Endodermal cell (in vitro differentiated cells): ENCODE results near the gene ALX1. TPM values are rescaled to one million over a fixed set of nuclear protein-coding genes. Genes with fewer than 3 reads are reported as not detected.

Experiments
- DNase-seq: peaks from one replicate; pipeline ENCODE4 v3.0.0-alpha.2; 2017
- H3K27ac ChIP-seq: 2 replicates; pipeline ENCODE4 v1.5.1; 2013; ENCODE audit warnings: mild to moderate bottlenecking, low read depth, low read length, moderate library complexity
- H3K27me3 ChIP-seq: 2 replicates; pipeline ENCODE4 v1.6.1; 2013; ENCODE audit warnings: mild to moderate bottlenecking, low read length, moderate library complexity; ENCODE audit not compliant: insufficient read depth, control insufficient read depth, poor library complexity, severe bottlenecking
- H3K36me3 ChIP-seq: 2 replicates; pipeline ENCODE4 v1.7.0; 2013; ENCODE audit warnings: mild to moderate bottlenecking, low read length, moderate library complexity; ENCODE audit not compliant: control insufficient read depth, insufficient read depth
- H3K4me1 ChIP-seq: one replicate; pipeline ENCODE4 v1.7.0; 2013; ENCODE audit warnings: low read length; ENCODE audit not compliant: control insufficient read depth, insufficient read depth
- H3K4me3 ChIP-seq: 2 replicates; pipeline ENCODE4 v1.5.1; 2013; ENCODE audit warnings: mild to moderate bottlenecking, low read length, moderate library complexity
- H3K9ac ChIP-seq: 2 replicates; pipeline ENCODE4 v1.6.1; 2013; ENCODE audit warnings: mild to moderate bottlenecking, low read length, moderate library complexity; ENCODE audit not compliant: poor library complexity, severe bottlenecking; ENCODE audit errors: extremely low read depth
- H3K9me3 ChIP-seq: 2 replicates; pipeline ENCODE4 v1.6.1; 2013; ENCODE audit warnings: mild to moderate bottlenecking, low read length, moderate library complexity; ENCODE audit not compliant: control insufficient read depth
- H3K27ac Mint-ChIP-seq: 2 replicates; pipeline ENCODE4 v1.8.0; 2020; ENCODE audit warnings: mixed read lengths
- H3K27me3 Mint-ChIP-seq: 2 replicates; pipeline ENCODE4 v1.8.0; 2021; ENCODE audit warnings: mild to moderate bottlenecking, mixed read lengths; ENCODE audit not compliant: insufficient read depth
- H3K36me3 Mint-ChIP-seq: 2 replicates; pipeline ENCODE4 v1.8.0; 2020; ENCODE audit warnings: low read depth, mixed read lengths
- H3K4me1 Mint-ChIP-seq: 2 replicates; pipeline ENCODE4 v1.8.0; 2020; ENCODE audit warnings: mixed read lengths
- H3K4me3 Mint-ChIP-seq: 2 replicates; pipeline ENCODE4 v1.8.0; 2020; ENCODE audit warnings: mild to moderate bottlenecking, moderate library complexity, mixed read lengths
- H3K9me3 Mint-ChIP-seq: 2 replicates; pipeline ENCODE4 v1.8.0; 2020; ENCODE audit warnings: mild to moderate bottlenecking, mixed read lengths
- CTCF ChIP-seq: fragments of 200-600 bp; sonication (generic); conservative IDR thresholded peaks from 2 replicates; pipeline ENCODE4 v1.5.0; 2021; ENCODE audit warnings: antibody characterized with exemption, mild to moderate bottlenecking
- WGBS, 2 experiments: methylation state at CpG; one replicate each; pipeline versions ENCODE4 v1.1.5 to v1.1.7; 2013; ENCODE audit warnings: missing lambda C conversion rate in 2 of 2, mixed read lengths in 1 of 2; ENCODE audit not compliant: insufficient coverage in 1 of 2, insufficient read length in 1 of 2; 5-methylcytosine and 5-hydroxymethylcytosine counted together
- total RNA-seq, 2 donors: library from RNA; stranded (reverse); fragmentation: NEBNext Ultra II Directional in 1 of 2; extraction: Animal tissue kit (Norgen Biotek cat#: 25700) in 1 of 2; gene quantifications; 2 replicates in 1 of 2; 3 replicates in 1 of 2; pipeline ENCODE4 v1.2.1, GENCODE V29; 2021

Gene ALX1
- total RNA-seq, 2 donors from 2014 or later, result 0.40 to 1.3 TPM

GRCh38 chr12:85296362-85296761, 16.3 kb downstream of the ALX1 start:
- Mint-ChIP-seq H3K4me3 (no peak overlapping the region), H3K4me1 (no peaks in the 10 kb centered on the region), H3K9me3 (no peaks in the 10 kb centered on the region), H3K27me3 (no peaks in the 10 kb centered on the region), H3K27ac (no peak overlapping the region), H3K36me3 (no peaks in the 10 kb centered on the region)
- Histone ChIP-seq H3K27me3 (no peaks in the 10 kb centered on the region), H3K9ac (no peak overlapping the region), H3K9me3 (no peaks in the 10 kb centered on the region), H3K36me3 (no peaks in the 10 kb centered on the region), H3K4me1 (no peaks in the 10 kb centered on the region), H3K4me3 (no peak overlapping the region), H3K27ac (no peak overlapping the region)
- no peak for TF ChIP-seq CTCF
- 89 to 93% methylated on average over 2 to 3 of the region's 3 CpGs for WGBS, 2 experiments
- no peak for DNase-seq

GRCh38 chr12:85299053-85299452, 19.0 kb downstream of the ALX1 start:
- Mint-ChIP-seq H3K4me1 (peaks cover 4% of the 10 kb centered on the region), H3K27ac (no peak overlapping the region), H3K27me3 (peaks cover 3% of the 10 kb centered on the region), H3K36me3 (no peaks in the 10 kb centered on the region), H3K4me3 (no peak overlapping the region), H3K9me3 (no peaks in the 10 kb centered on the region)
- Histone ChIP-seq H3K27me3 (peaks cover 12% of the 10 kb centered on the region), H3K27ac (no peak overlapping the region), H3K9me3 (no peaks in the 10 kb centered on the region), H3K9ac (no peak overlapping the region), H3K4me1 (no peaks in the 10 kb centered on the region), H3K36me3 (no peaks in the 10 kb centered on the region), H3K4me3 (no peak overlapping the region)
- DNase-seq, result no peak
- WGBS, 2 experiments, result 100% methylated on average over 2 of the region's 2 CpGs; no CpG with 5 or more reads in 1 of the 2 experiments
- no peak for TF ChIP-seq CTCF

- H3K27ac ChIP-seq, result no peak overlapping the region
- Mint-ChIP-seq H3K9me3 (no peaks in the 10 kb centered on the region), H3K27ac (no peak overlapping the region), H3K4me1 (peaks cover 5% of the 10 kb centered on the region), H3K4me3 (no peak overlapping the region), H3K27me3 (peaks cover 3% of the 10 kb centered on the region), H3K36me3 (no peaks in the 10 kb centered on the region)
- DNase-seq, result no peak
- H3K9me3 ChIP-seq, result no peaks in the 10 kb centered on the region
- H3K4me3 ChIP-seq, result no peak overlapping the region
- WGBS, 2 experiments, result 87 to 93% methylated on average over 5 to 7 of the region's 7 CpGs
- no peak overlapping the region for H3K9ac ChIP-seq
- H3K27me3 ChIP-seq, result peaks cover 12% of the 10 kb centered on the region
- no peaks in the 10 kb centered on the region for H3K4me1 ChIP-seq
- TF ChIP-seq CTCF, result no peak
- no peaks in the 10 kb centered on the region for H3K36me3 ChIP-seq
Observed at GRCh38 chr12:85301051-85301450, 21.0 kb downstream of the ALX1 start.
